ENCODE data around the gene IFNA14. TPM values are rescaled to one million over a fixed set of nuclear protein-coding genes. Genes with fewer than 3 reads are reported as not detected.
"Not testable (repeated sequence)": the region's sequence is repeated elsewhere in the genome, so short reads cannot be mapped to it uniquely, and the experiment has no call there.

The IFNA14 gene
- total RNA-seq, 1 donor from 2014 or later: not detected

DNA sequence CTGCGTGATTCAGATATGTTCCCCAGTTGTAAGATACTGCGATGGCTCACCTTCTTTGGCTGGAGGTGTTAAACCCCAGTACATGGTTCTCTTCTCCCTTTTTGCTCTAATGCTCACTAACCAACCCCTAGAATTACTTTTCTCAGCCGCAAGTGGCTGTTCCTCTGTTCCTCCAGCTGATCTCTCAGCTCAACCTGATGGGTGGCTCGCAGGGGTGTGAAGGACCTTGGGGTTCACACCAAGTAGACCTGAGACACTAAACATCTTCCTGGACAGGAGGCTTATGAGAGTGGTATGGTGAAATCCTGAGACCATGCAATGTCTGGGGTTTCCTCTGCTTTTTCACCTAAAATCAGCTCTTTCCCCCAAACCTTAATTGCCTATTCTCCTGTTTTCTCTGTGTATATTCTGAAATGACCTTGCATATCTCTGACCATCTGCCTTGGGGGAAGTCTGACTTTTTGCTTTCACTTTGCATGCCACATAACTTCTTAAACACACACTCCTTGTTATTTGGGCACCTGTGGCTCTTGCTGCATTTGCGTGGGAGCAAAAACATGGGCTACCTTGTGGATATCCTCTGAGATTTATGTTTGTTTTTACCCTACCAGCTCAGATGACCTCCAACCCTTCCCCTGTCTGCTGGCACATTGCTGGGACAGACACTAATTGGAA is 15.9 kb upstream of the IFNA14 start:
- no peaks in the 10 kb centered on the region for H3K36me3 Mint-ChIP-seq (ENCODE audit: unreplicated experiment)
- peaks cover 3% of the 10 kb centered on the region for H3K27me3 Mint-ChIP-seq (ENCODE audit: unreplicated experiment)
- no peak overlapping the region for H3K27ac Mint-ChIP-seq (ENCODE audit: unreplicated experiment)
- peaks cover 8% of the 10 kb centered on the region for H3K4me1 Mint-ChIP-seq (ENCODE audit: low read depth, unreplicated experiment)
- TF ChIP-seq, protein P1, sequence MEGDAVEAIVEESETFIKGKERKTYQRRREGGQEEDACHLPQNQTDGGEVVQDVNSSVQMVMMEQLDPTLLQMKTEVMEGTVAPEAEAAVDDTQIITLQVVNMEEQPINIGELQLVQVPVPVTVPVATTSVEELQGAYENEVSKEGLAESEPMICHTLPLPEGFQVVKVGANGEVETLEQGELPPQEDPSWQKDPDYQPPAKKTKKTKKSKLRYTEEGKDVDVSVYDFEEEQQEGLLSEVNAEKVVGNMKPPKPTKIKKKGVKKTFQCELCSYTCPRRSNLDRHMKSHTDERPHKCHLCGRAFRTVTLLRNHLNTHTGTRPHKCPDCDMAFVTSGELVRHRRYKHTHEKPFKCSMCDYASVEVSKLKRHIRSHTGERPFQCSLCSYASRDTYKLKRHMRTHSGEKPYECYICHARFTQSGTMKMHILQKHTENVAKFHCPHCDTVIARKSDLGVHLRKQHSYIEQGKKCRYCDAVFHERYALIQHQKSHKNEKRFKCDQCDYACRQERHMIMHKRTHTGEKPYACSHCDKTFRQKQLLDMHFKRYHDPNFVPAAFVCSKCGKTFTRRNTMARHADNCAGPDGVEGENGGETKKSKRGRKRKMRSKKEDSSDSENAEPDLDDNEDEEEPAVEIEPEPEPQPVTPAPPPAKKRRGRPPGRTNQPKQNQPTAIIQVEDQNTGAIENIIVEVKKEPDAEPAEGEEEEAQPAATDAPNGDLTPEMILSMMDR (IDR thresholded peaks at IDR 0.05; ENCODE audit: partially characterized antibody, unreplicated experiment): no peak
- DNase-seq: no peak
- H3K4me3 Mint-ChIP-seq (ENCODE audit: unreplicated experiment): no peak overlapping the region
- no peaks in the 10 kb centered on the region for H3K9me3 Mint-ChIP-seq (ENCODE audit: unreplicated experiment)

DNA sequence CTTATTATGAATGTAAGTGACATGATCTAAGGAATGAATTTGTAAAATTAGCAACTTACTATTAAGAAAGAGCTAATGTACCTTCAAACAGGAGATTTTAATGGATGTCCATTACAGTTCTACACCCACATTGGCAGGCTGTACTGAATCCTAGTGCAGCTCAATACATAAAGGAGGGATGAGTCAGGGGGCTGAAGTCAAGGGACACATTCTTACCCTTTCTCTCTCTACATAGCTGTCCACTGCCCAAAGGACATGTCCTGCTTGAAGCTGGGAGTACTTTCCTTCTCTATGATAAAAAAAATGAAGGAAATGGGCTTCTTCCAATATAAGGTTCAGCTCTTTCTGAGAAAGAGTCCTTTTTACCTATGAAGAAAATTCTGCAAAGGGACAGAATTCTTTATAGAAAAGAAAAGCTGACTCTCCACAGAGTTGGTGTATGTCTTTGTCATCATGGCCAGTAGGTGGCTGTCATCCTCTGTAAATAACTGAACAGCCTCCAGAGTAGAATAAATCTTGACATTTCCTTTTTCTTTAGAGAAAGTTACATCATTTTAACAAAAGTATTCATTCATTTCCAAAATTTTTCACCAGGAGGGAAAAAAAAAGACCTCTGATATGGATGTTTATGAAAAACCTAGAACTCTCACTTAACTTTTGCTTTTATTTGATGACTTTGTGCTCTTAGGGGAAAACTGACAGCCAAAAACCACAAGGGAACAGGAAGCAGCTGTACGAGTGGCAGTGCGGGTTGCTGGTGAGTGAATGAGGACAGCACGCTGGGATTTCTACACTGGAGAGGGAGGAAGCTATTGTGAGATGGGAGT is 13.1 kb upstream of the IFNA14 start:
- TF ChIP-seq, protein P1 (IDR thresholded peaks at IDR 0.05; ENCODE audit: partially characterized antibody, unreplicated experiment): peak; percentile 70
- DNase-seq: peak; percentile 32
- H3K4me3 Mint-ChIP-seq (ENCODE audit: unreplicated experiment): no peak overlapping the region
- no peaks in the 10 kb centered on the region for H3K36me3 Mint-ChIP-seq (ENCODE audit: unreplicated experiment)
- peaks cover 8% of the 10 kb centered on the region for H3K4me1 Mint-ChIP-seq (ENCODE audit: low read depth, unreplicated experiment)
- no peaks in the 10 kb centered on the region for H3K9me3 Mint-ChIP-seq (ENCODE audit: unreplicated experiment)
- H3K27ac Mint-ChIP-seq (ENCODE audit: unreplicated experiment): peak overlapping the region; percentile 45
- H3K27me3 Mint-ChIP-seq (ENCODE audit: unreplicated experiment): peaks cover 3% of the 10 kb centered on the region

DNA sequence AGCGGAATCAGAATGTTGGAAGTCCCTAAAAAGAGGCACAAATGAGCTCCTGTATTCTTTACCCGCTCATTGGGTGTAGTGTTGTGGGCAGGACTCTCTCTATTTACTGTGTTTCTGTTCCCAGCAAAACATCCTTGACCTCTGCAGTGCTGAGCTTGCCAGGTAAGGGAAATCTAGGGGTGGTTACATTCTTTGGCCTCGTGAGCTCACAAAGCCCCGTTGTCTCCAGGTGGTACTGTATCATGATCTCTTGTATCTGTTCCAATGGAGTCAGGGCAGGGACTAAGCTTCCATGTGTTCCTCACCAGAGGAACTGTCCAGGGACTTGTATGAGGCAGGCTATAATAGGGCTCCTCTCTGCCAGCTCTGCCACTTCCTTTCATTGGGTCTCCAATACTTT is 11.8 kb upstream of the IFNA14 start:
- TF ChIP-seq, protein P1 (IDR thresholded peaks at IDR 0.05; ENCODE audit: partially characterized antibody, unreplicated experiment): no peak
- Mint-ChIP-seq H3K9me3 (ENCODE audit: unreplicated experiment) (no peaks in the 10 kb centered on the region), H3K27me3 (ENCODE audit: unreplicated experiment) (no peaks in the 10 kb centered on the region), H3K4me1 (ENCODE audit: low read depth, unreplicated experiment) (peaks cover 8% of the 10 kb centered on the region), H3K27ac (ENCODE audit: unreplicated experiment) (no peak overlapping the region), H3K36me3 (ENCODE audit: unreplicated experiment) (no peaks in the 10 kb centered on the region), H3K4me3 (ENCODE audit: unreplicated experiment) (no peak overlapping the region)
- no peak for DNase-seq

- H3K27me3 Mint-ChIP-seq (ENCODE audit: unreplicated experiment): no peaks in the 10 kb centered on the region
- TF ChIP-seq, protein P1 (IDR thresholded peaks at IDR 0.05; ENCODE audit: partially characterized antibody, unreplicated experiment): no peak
- H3K4me1 Mint-ChIP-seq (ENCODE audit: low read depth, unreplicated experiment): peaks cover 8% of the 10 kb centered on the region
- no peak overlapping the region for H3K4me3 Mint-ChIP-seq (ENCODE audit: unreplicated experiment)
- H3K9me3 Mint-ChIP-seq (ENCODE audit: unreplicated experiment): no peaks in the 10 kb centered on the region
- no peaks in the 10 kb centered on the region for H3K36me3 Mint-ChIP-seq (ENCODE audit: unreplicated experiment)
- H3K27ac Mint-ChIP-seq (ENCODE audit: unreplicated experiment): no peak overlapping the region
- DNase-seq: no peak
Measured at GRCh38 chr9:21251190-21251589, 11.4 kb upstream of the IFNA14 start.

- TF ChIP-seq, protein P1 (IDR thresholded peaks at IDR 0.05; ENCODE audit: partially characterized antibody, unreplicated experiment): no peak
- Mint-ChIP-seq H3K27ac (ENCODE audit: unreplicated experiment) (no peak overlapping the region), H3K9me3 (ENCODE audit: unreplicated experiment) (no peaks in the 10 kb centered on the region), H3K36me3 (ENCODE audit: unreplicated experiment) (no peaks in the 10 kb centered on the region), H3K4me3 (ENCODE audit: unreplicated experiment) (no peak overlapping the region), H3K4me1 (ENCODE audit: low read depth, unreplicated experiment) (no peaks in the 10 kb centered on the region), H3K27me3 (ENCODE audit: unreplicated experiment) (no peaks in the 10 kb centered on the region)
- DNase-seq: no peak
Measured at GRCh38 chr9:21244836-21245235, 5.0 kb upstream of the IFNA14 start.

DNA sequence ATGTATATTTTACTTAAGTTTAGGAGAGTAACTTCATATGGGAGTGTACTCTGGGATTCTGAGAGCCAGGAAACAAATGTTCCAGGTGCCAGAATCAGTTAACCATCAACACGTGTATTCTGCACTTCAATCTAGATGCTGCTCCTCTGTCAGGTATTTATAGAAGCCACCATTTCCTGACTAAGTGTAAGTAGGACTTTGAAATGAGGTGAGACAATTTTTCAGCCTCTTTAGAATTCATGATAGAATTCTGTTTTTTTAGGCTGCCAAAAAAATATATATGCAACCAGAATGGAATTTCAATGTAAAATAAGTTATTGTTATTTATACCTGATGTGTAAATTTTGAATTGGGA is 3.5 kb downstream of the IFNA14 start:
- DNase-seq; H3K9me3 Mint-ChIP-seq (ENCODE audit: unreplicated experiment); H3K4me1 Mint-ChIP-seq (ENCODE audit: low read depth, unreplicated experiment); H3K36me3 Mint-ChIP-seq (ENCODE audit: unreplicated experiment); H3K4me3 Mint-ChIP-seq (ENCODE audit: unreplicated experiment); H3K27ac Mint-ChIP-seq (ENCODE audit: unreplicated experiment); H3K27me3 Mint-ChIP-seq (ENCODE audit: unreplicated experiment): not testable (repeated sequence)

Data from glutamatergic neuron (in vitro differentiated cells).